HFFc6 (cell line): ENCODE measurements around the gene TH. TPM values are rescaled to one million over a fixed set of nuclear protein-coding genes. Genes with fewer than 3 reads are reported as not detected.

Experiments
- DNase-seq: peaks from one replicate; pipeline ENCODE4 v3.0.0-alpha.2; 2018
- H3K27ac Mint-ChIP-seq: 2 replicates; pipeline ENCODE4 v1.8.0; 2020; ENCODE audit warnings: mild to moderate bottlenecking, mixed read lengths
- H3K27me3 Mint-ChIP-seq: 2 replicates; pipeline ENCODE4 v1.8.0; 2021; ENCODE audit warnings: mild to moderate bottlenecking, moderate library complexity, mixed read lengths; ENCODE audit not compliant: insufficient read depth
- H3K36me3 Mint-ChIP-seq: 2 replicates; pipeline ENCODE4 v1.8.0; 2021; ENCODE audit warnings: low read depth, mixed read lengths
- H3K4me1 Mint-ChIP-seq: 2 replicates; pipeline ENCODE4 v1.8.0; 2020; ENCODE audit warnings: low read depth, mixed read lengths
- H3K4me3 Mint-ChIP-seq: 2 replicates; pipeline ENCODE4 v1.8.0; 2020; ENCODE audit warnings: mild to moderate bottlenecking, moderate library complexity, mixed read lengths
- H3K9me3 Mint-ChIP-seq: 2 replicates; pipeline ENCODE4 v1.8.0; 2020; ENCODE audit warnings: mild to moderate bottlenecking, mixed read lengths
- total RNA-seq, 6 experiments: library from RNA; stranded (reverse); fragmentation: NEBNext Ultra II Directional; extraction: Animal tissue kit (Norgen Biotek cat#: 25700); gene quantifications; 2 replicates in 1 of 6; 3 replicates in 5 of 6; pipeline ENCODE4 v1.2.3, GENCODE V29; 2021
- TF ChIP-seq, protein P1 (sequence below): fragments of 200-600 bp; sonication (generic); IDR thresholded peaks from 2 replicates; pipeline ENCODE4 v1.5.0; 2021; ENCODE audit warnings: antibody characterized with exemption, mild to moderate bottlenecking

TH gene
- total RNA-seq, 6 experiments from 2014 or later = not detected

- Mint-ChIP-seq H3K4me3 (no peak overlapping the region), H3K27me3 (peaks cover 34% of the 10 kb centered on the region)
These were observed 42.4 kb upstream of the TH start for GRCh38 chr11:2213890-2214526.

GRCh38 chr11:2213384-2213842, 41.8 kb upstream of the TH start:
- H3K27ac Mint-ChIP-seq = no peak overlapping the region
- no peak for DNase-seq
- H3K27me3 Mint-ChIP-seq = peaks cover 33% of the 10 kb centered on the region
- TF ChIP-seq, protein P1, sequence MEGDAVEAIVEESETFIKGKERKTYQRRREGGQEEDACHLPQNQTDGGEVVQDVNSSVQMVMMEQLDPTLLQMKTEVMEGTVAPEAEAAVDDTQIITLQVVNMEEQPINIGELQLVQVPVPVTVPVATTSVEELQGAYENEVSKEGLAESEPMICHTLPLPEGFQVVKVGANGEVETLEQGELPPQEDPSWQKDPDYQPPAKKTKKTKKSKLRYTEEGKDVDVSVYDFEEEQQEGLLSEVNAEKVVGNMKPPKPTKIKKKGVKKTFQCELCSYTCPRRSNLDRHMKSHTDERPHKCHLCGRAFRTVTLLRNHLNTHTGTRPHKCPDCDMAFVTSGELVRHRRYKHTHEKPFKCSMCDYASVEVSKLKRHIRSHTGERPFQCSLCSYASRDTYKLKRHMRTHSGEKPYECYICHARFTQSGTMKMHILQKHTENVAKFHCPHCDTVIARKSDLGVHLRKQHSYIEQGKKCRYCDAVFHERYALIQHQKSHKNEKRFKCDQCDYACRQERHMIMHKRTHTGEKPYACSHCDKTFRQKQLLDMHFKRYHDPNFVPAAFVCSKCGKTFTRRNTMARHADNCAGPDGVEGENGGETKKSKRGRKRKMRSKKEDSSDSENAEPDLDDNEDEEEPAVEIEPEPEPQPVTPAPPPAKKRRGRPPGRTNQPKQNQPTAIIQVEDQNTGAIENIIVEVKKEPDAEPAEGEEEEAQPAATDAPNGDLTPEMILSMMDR = no peak
- no peaks in the 10 kb centered on the region for H3K36me3 Mint-ChIP-seq
- no peaks in the 10 kb centered on the region for H3K4me1 Mint-ChIP-seq
- H3K9me3 Mint-ChIP-seq = no peaks in the 10 kb centered on the region
- H3K4me3 Mint-ChIP-seq = no peak overlapping the region

More at GRCh38 chr11:2213890-2214526, 42.4 kb upstream of the TH start:
- TF ChIP-seq, protein P1 = no peak
- no peak overlapping the region for H3K27ac Mint-ChIP-seq
- H3K4me1 Mint-ChIP-seq = no peaks in the 10 kb centered on the region
- no peaks in the 10 kb centered on the region for H3K9me3 Mint-ChIP-seq
- no peaks in the 10 kb centered on the region for H3K36me3 Mint-ChIP-seq
- no peak for DNase-seq

- DNase-seq = no peak
- H3K4me1 Mint-ChIP-seq = no peaks in the 10 kb centered on the region
- TF ChIP-seq, protein P1 = no peak
- peaks cover 37% of the 10 kb centered on the region for H3K27me3 Mint-ChIP-seq
- no peaks in the 10 kb centered on the region for H3K9me3 Mint-ChIP-seq
- no peak overlapping the region for H3K27ac Mint-ChIP-seq
- no peaks in the 10 kb centered on the region for H3K36me3 Mint-ChIP-seq
- no peak overlapping the region for H3K4me3 Mint-ChIP-seq
These were observed 41.0 kb upstream of the TH start for GRCh38 chr11:2212411-2213251.

GRCh38 chr11:2211113-2211971, 39.7 kb upstream of the TH start:
- DNase-seq = no peak
- H3K9me3 Mint-ChIP-seq = no peaks in the 10 kb centered on the region; the same call in 1 of the 2 replicates
- no peak overlapping the region for H3K27ac Mint-ChIP-seq
- H3K4me3 Mint-ChIP-seq = no peak overlapping the region
- peaks cover 45% of the 10 kb centered on the region for H3K27me3 Mint-ChIP-seq
- H3K4me1 Mint-ChIP-seq = no peaks in the 10 kb centered on the region
- TF ChIP-seq, protein P1 = no peak
- no peaks in the 10 kb centered on the region for H3K36me3 Mint-ChIP-seq

- Mint-ChIP-seq H3K4me3 (no peak overlapping the region), H3K27ac (no peak overlapping the region), H3K27me3 (peaks cover 45% of the 10 kb centered on the region), H3K4me1 (no peaks in the 10 kb centered on the region), H3K36me3 (no peaks in the 10 kb centered on the region), H3K9me3 (no peaks in the 10 kb centered on the region; the same call in 1 of the 2 replicates)
- TF ChIP-seq, protein P1 = no peak
- DNase-seq = no peak
These were observed 38.9 kb upstream of the TH start for GRCh38 chr11:2210366-2211112.
